Heart right ventricle (tissue), 16 donors: Measurements from ENCODE around the gene BABAM2. TPM values are rescaled to one million over a fixed set of nuclear protein-coding genes. Genes with fewer than 3 reads are reported as not detected.

ENCODE experiments used
- ATAC-seq, 8 donors: fragments of 200-7000 bp; cut with Tn5 transposase; one replicate each; pipeline ENCODE4 v1.9.1; 2020; ENCODE audit warnings: mild to moderate bottlenecking in 8 of 8, moderate library complexity in 8 of 8, moderate number of reproducible peaks in 1 of 8
- DNase-seq, 2 donors: peaks; one replicate each; pipeline ENCODE4 v3.0.0-alpha.2; 2020
- H3K27ac ChIP-seq, 10 donors: fragments of 200-600 bp; sonication (generic) in 2 of 10; one replicate each; pipeline versions ENCODE4 v1.5.0 to v1.8.0; 2020 to 2022; ENCODE audit warnings: mild to moderate bottlenecking in 3 of 10
- H3K27me3 ChIP-seq, 7 donors: fragments of 200-600 bp; one replicate each; pipeline ENCODE4 v1.8.0; 2021 to 2022; ENCODE audit warnings: mild to moderate bottlenecking in 2 of 7
- H3K36me3 ChIP-seq, 9 donors: fragments of 200-600 bp; sonication (generic) in 1 of 9; one replicate each; pipeline versions ENCODE4 v1.5.0 to v1.8.0; 2020 to 2022; ENCODE audit warnings: mild to moderate bottlenecking in 2 of 9
- H3K4me1 ChIP-seq, 9 donors: fragments of 200-600 bp; sonication (generic) in 1 of 9; one replicate each; pipeline versions ENCODE4 v1.5.0 to v1.8.0; 2020 to 2022; ENCODE audit warnings: mild to moderate bottlenecking in 4 of 9
- H3K4me3 ChIP-seq, 10 donors: fragments of 200-600 bp; sonication (generic) in 2 of 10; one replicate each; pipeline versions ENCODE4 v1.5.0 to v1.8.0; 2020 to 2022; ENCODE audit warnings: mild to moderate bottlenecking in 7 of 10, moderate library complexity in 2 of 10
- H3K9me3 ChIP-seq, 11 donors: fragments of 200-600 bp in 10 of 11; sonication (generic) in 2 of 11; one replicate each; pipeline versions ENCODE4 v1.5.0 to v1.8.0; 2013 to 2022; ENCODE audit warnings: mild to moderate bottlenecking in 2 of 11, control low read depth in 1 of 11, moderate library complexity in 1 of 11
- WGBS, 2 donors: extraction: QIAGEN DNeasy Blood & Tissue Kit; methylation state at CpG; one replicate each; pipeline ENCODE4 v1.1.7; 2013; ENCODE audit warnings: inconsistent platforms in 1 of 2; 5-methylcytosine and 5-hydroxymethylcytosine counted together
- intact Hi-C, 10 donors: fragments of 100-400 bp; cut with DNase I; formaldehyde crosslinking; loops; one replicate each; pipeline versions ENCODE4 v1.11.1 to v1.14.2; 2022
- polyA plus RNA-seq, 2 donors: library from polyadenylated mRNA; stranded (reverse); fragments of 200-250 nt; gene quantifications; one replicate each; pipeline ENCODE4 v1.2.3, GENCODE V29; 2013
- total RNA-seq, 10 donors: library from RNA; stranded (reverse); fragmentation: NEBNext Ultra II Directional in 3 of 10; extraction: Animal tissue kit (Norgen Biotek cat#: 25700) in 3 of 10; gene quantifications; one replicate each; pipeline versions ENCODE4 v1.2.1 to v1.2.4, GENCODE V29; 2021 to 2023
- TF ChIP-seq, protein P1 (sequence below), 9 donors: fragments of 200-600 bp; sonication (generic) in 2 of 9; IDR thresholded peaks; one replicate each; pipeline versions ENCODE4 v1.5.0 to v1.8.0; 2021 to 2022; ENCODE audit warnings: antibody characterized with exemption in 9 of 9, mild to moderate bottlenecking in 5 of 9, moderate library complexity in 1 of 9
- donor health status: Arrhythmogenic right ventricular cardiomyopathy.
- donor health status: ischemic (EF 13 %, LVEDD 7.1; RV severe dilation, severe dysfunction).
- donor health status: healthy with polysubstance abuse.
- donor health status: DM: no; HTN: yes; CAD: no.
- donor health status: DM: no; HTN: no; CAD: no.
- donor health status: ischemic (EF 25% LVEDD 6.9; RV normal size, moderate dysfunction).
- donor health status: ischemic (EF 25% LVEDD 5.7; RV mildly dilated, moderate dysfunction).
- donor health status: healthy.
- donor health status: DM: yes; HTN: yes; CAD: no.
- donor health status: Ischemic cardiomyopathy.
- donor health status: ischemic (EF 35%, LVEDD 5.7; RV mildly dilated, moderate dysfunction).
- donor health status: nonischemic (EF 11% LVEDD 7.7; RV severe dilation, severe dysfunction).
- donor health status: DM: yes; HTN: yes; CAD: no.
- donor health status: PGD.
- donor health status: ischemic (EF 29% LVEDD 5.4; RV normal size, mild dysfunction).
- donor health status: nonischemic (EF 23%, LVEDD 6.1; RV moderate dilation, normal function).

BABAM2 gene
- total and polyA plus RNA-seq, 12 donors, result 13.3 to 83.4 (median 65.9) TPM

DNA sequence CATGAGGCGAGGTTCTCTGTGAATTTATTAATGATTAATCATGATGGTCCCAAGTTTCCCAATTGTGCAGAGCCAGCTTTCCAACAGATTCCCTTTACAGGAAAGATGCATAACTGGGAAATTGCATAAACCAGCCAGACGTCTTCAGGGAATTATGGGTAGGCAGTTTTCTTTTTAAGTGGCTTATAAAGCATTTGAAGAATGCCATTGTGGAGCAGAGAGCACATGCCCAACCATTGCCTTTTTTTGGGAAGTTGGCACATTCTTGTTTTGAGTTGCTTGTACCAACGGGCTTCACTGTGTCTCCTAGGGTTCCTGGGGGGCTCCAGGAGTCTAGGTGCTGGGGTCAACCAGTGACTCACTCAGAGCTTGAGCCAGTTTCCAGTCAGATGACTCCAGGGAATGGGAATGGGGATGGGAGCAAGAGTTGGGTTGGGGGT, 270.5 kb downstream of the BABAM2 start:
- H3K27ac ChIP-seq, result peak overlapping the region in 1 of 10 donors; percentile 59
- intact Hi-C loops, result loop anchor here in 4 of 10 donors (5.0 to 10.0 kb wide), 2 partner anchors 231 to 234 kb away; partner anchors contain the start of gene FOSL2 (in 4 of the 4)
- no peaks in the 10 kb centered on the region for H3K36me3 ChIP-seq
- H3K4me3 ChIP-seq, result no peak overlapping the region
- 64 to 71% methylated on average over 3 of the region's 3 CpGs for WGBS, 2 donors
- peaks cover 0 to 9% (median 3%) of the 10 kb centered on the region in 11 donors for H3K9me3 ChIP-seq
- peaks cover 10 to 53% (median 44%) of the 10 kb centered on the region in 9 donors for H3K4me1 ChIP-seq
- ATAC-seq (no peak), DNase-seq (no peak)
- no peaks in the 10 kb centered on the region for H3K27me3 ChIP-seq
- TF ChIP-seq, protein P1, sequence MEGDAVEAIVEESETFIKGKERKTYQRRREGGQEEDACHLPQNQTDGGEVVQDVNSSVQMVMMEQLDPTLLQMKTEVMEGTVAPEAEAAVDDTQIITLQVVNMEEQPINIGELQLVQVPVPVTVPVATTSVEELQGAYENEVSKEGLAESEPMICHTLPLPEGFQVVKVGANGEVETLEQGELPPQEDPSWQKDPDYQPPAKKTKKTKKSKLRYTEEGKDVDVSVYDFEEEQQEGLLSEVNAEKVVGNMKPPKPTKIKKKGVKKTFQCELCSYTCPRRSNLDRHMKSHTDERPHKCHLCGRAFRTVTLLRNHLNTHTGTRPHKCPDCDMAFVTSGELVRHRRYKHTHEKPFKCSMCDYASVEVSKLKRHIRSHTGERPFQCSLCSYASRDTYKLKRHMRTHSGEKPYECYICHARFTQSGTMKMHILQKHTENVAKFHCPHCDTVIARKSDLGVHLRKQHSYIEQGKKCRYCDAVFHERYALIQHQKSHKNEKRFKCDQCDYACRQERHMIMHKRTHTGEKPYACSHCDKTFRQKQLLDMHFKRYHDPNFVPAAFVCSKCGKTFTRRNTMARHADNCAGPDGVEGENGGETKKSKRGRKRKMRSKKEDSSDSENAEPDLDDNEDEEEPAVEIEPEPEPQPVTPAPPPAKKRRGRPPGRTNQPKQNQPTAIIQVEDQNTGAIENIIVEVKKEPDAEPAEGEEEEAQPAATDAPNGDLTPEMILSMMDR (IDR thresholded peaks at IDR 0.05), result no peak

DNA sequence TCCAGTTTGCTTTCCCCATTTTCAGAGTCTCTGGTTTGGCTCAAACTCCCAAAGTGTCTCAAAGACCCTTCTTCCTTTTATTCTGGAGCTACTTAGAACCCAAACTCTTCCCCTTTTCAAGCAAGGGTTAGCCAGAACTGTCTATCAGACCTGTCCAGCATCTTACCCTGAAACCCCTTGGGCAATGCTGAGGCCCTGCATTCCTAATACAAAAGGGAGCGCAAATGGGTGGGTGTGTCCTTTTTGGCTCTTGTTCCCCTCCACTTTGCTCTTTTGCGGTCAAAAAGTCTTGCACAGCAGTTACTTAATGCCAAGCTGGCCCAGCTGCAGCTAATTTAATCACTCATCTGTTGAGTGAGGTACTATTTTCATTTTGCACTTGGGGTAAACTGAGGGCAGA, 270.9 kb downstream of the BABAM2 start:
- H3K9me3 ChIP-seq, result peaks cover 0 to 5% (median 0%) of the 10 kb centered on the region in 11 donors
- no peaks in the 10 kb centered on the region for H3K27me3 ChIP-seq
- ATAC-seq, result no peak
- H3K4me1 ChIP-seq, result peaks cover 10 to 53% (median 44%) of the 10 kb centered on the region in 9 donors
- TF ChIP-seq, protein P1 (IDR thresholded peaks at IDR 0.05), result no peak
- H3K27ac ChIP-seq, result peak overlapping the region in 1 of 10 donors; percentile 59
- H3K4me3 ChIP-seq, result no peak overlapping the region
- H3K36me3 ChIP-seq, result no peaks in the 10 kb centered on the region
- DNase-seq, result no peak
- WGBS, 2 donors, result 81 to 83% methylated on average over 2 of the region's 2 CpGs
- intact Hi-C loops, result loop anchor here in 4 of 10 donors (5.0 to 10.0 kb wide), 2 partner anchors 231 to 233 kb away; partner anchors contain the start of gene FOSL2 (in 4 of the 4)

DNA sequence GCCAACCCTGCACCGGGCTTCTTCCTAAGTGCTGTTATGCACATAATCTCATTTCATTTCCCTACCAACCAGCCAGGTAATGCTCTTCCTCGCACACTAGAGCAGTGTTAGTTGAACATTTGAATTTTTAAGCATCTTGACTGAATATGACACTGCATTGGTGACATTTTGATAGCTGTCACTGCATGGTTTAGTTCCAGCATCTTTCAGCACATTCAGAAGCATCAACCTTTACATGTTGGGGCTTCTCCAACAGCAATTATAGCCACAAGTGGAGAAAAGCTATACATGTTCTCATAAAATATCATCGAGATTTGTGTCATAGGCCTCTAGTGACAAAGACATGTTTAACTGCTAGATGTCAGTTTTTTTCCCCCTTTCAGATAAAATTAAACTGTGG, 272.0 kb downstream of the BABAM2 start:
- DNase-seq (no peak), ATAC-seq (no peak)
- Histone ChIP-seq H3K36me3 (no peaks in the 10 kb centered on the region), H3K4me3 (no peak overlapping the region), H3K9me3 (no peaks in the 10 kb centered on the region), H3K4me1 (peaks cover 10 to 53% (median 44%) of the 10 kb centered on the region in 9 donors), H3K27ac (peak overlapping the region in 6 of 10 donors; percentile 5 to 84 (median 53)), H3K27me3 (no peaks in the 10 kb centered on the region)
- WGBS, 2 donors, result 68 to 79% methylated on average over 3 of the region's 3 CpGs
- intact Hi-C loops, result loop anchor here in 4 of 10 donors (5.0 to 10.0 kb wide), 2 partner anchors 230 to 232 kb away; partner anchors contain the start of gene FOSL2 (in 4 of the 4)
- TF ChIP-seq, protein P1 (IDR thresholded peaks at IDR 0.05), result no peak

DNA sequence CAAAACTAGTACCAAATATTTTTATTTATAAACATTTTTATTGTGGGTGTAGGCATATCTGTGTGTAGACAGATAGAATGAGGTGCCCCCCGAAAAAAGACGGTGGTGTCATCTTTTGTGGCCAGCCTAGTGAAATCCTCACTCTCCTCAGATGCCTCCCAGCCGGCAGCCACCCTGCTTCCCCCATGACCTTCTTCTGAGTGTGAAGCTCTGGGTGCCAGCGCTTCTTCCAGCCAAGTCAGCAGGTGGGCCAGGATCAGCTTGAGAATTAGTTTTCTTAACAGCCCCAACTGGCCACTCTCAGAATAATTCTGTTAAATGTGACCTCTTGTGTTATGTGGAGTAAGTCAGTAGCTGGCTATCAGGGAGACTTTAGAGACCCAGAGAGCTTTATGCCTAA, 272.5 kb downstream of the BABAM2 start:
- intact Hi-C loops, result loop anchor here in 4 of 10 donors (5.0 to 10.0 kb wide), 2 partner anchors 229 to 232 kb away; partner anchors contain the start of gene FOSL2 (in 4 of the 4)
- Histone ChIP-seq H3K27ac (peak overlapping the region; percentile 23 to 84 (median 57)), H3K4me3 (no peak overlapping the region), H3K9me3 (no peaks in the 10 kb centered on the region), H3K27me3 (no peaks in the 10 kb centered on the region), H3K4me1 (peaks cover 10 to 53% (median 44%) of the 10 kb centered on the region in 9 donors), H3K36me3 (no peaks in the 10 kb centered on the region)
- TF ChIP-seq, protein P1 (IDR thresholded peaks at IDR 0.05), result no peak
- DNase-seq, result peak in 1 of 2 donors; percentile 21
- ATAC-seq, result peak in 3 of 8 donors; percentile 31 to 43 (median 32)
- WGBS, 2 donors, result 73 to 77% methylated on average over 4 of the region's 4 CpGs
